NB4 (cell line): ENCODE results near the gene CHST15.

Source experiments
- DNase-seq: peaks from one replicate; pipeline ENCODE4 v3.0.0; 2010; ENCODE audit warnings: low read depth
- H3K4me3 ChIP-seq: one replicate; pipeline ENCODE4 v1.5.1; 2011; ENCODE audit warnings: mild to moderate bottlenecking, low read depth, low read length, moderate library complexity
- MAX ChIP-seq: IDR thresholded peaks from 2 replicates; pipeline ENCODE4 v1.6.1; 2011; ENCODE audit warnings: low read depth, low read length
- MYC ChIP-seq: IDR thresholded peaks from 2 replicates; pipeline ENCODE4 v1.6.1; 2011; ENCODE audit warnings: low read depth, low read length
- POLR2A ChIP-seq: IDR thresholded peaks from 2 replicates; pipeline ENCODE4 v1.6.1; 2011; ENCODE audit warnings: mild to moderate bottlenecking; ENCODE audit not compliant: insufficient read length; ENCODE audit errors: extremely low read depth
- TF ChIP-seq, protein P1 (sequence below): IDR thresholded peaks from one replicate; pipeline ENCODE4 v1.5.1; 2012; ENCODE audit warnings: low read depth, low read length

The CHST15 gene

DNA sequence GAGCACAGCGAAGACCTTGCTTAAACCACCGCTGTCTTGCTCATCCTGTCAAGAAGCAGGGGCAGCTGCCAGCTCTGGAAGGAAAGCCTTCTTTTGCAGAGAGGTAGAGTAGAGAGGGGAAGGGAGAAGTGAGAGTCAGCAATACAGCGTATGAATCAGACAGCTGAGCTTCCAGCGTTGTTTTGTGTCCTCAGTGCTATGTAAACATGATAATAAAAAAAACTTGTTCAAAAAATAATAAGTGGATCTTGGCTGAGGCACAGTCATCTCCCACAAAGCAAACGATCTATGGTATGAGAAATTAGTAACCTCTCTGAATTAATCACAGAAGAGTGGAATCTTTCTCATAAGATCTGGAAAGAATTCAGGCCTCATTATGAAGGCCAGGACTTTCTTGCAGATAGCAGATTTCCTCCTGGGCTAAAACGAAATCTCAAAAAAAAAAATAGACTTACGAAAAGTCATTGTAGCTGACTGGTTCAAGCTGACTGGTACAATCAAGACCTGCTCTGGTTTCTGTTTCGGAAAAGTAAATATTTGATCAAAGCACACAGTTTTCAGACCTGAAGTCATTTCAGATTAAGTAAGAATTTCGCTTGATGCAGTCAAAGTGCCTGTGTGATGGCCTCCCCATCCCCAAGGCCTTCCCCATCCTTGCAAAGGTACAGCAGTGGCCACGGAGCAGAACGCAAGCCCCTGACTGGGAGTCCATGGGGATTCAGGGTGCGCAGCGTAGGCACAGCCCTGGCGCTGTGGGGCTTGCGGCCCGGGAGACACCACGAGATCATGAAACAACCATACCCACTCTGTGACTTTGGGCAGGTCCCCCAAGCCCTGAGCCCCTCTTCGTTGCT, 29.4 kb downstream of the CHST15 start:
- TF ChIP-seq MAX (no peak), MYC (no peak), POLR2A (no peak)
- TF ChIP-seq, protein P1, sequence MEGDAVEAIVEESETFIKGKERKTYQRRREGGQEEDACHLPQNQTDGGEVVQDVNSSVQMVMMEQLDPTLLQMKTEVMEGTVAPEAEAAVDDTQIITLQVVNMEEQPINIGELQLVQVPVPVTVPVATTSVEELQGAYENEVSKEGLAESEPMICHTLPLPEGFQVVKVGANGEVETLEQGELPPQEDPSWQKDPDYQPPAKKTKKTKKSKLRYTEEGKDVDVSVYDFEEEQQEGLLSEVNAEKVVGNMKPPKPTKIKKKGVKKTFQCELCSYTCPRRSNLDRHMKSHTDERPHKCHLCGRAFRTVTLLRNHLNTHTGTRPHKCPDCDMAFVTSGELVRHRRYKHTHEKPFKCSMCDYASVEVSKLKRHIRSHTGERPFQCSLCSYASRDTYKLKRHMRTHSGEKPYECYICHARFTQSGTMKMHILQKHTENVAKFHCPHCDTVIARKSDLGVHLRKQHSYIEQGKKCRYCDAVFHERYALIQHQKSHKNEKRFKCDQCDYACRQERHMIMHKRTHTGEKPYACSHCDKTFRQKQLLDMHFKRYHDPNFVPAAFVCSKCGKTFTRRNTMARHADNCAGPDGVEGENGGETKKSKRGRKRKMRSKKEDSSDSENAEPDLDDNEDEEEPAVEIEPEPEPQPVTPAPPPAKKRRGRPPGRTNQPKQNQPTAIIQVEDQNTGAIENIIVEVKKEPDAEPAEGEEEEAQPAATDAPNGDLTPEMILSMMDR, result no peak
- DNase-seq, result no peak
- no peak overlapping the region for H3K4me3 ChIP-seq

DNA sequence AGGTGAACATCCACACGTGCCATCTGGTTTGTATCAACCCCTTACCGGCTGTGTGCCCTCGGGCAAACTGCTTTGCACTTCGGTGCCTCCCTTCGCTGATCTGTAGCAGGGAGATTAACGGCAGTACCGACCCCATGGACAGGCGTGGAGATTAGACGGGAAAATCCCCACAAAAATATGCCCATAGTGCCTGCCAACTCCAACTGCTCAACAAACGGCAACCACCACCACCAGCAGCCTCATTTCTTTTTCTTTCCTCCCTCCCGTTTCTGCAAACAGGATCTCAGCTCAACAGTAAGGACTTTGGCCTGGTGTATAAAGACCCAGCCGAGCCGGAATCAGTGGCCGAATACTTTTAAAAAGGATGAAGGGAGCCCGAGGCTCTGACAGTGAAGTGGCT, 31.0 kb downstream of the CHST15 start:
- TF ChIP-seq, protein P1, result no peak
- TF ChIP-seq POLR2A, result no peak
- TF ChIP-seq MAX, result no peak
- TF ChIP-seq MYC, result no peak
- DNase-seq, result no peak
- H3K4me3 ChIP-seq, result no peak overlapping the region

- no peak overlapping the region for H3K4me3 ChIP-seq
- TF ChIP-seq MYC (no peak), POLR2A (no peak), MAX (no peak)
- TF ChIP-seq, protein P1, result no peak
- DNase-seq, result no peak
Observed at GRCh38 chr10:124061030-124061429, 32.4 kb downstream of the CHST15 start.

GRCh38 chr10:124060148-124060720, 33.2 kb downstream of the CHST15 start:
- DNase-seq, result no peak
- no peak overlapping the region for H3K4me3 ChIP-seq
- no peak for TF ChIP-seq MAX
- TF ChIP-seq MYC, result no peak
- TF ChIP-seq, protein P1, result no peak
- TF ChIP-seq POLR2A, result no peak

GRCh38 chr10:124059551-124059950, 33.8 kb downstream of the CHST15 start:
- no peak overlapping the region for H3K4me3 ChIP-seq
- TF ChIP-seq MAX, result no peak
- no peak for TF ChIP-seq POLR2A
- TF ChIP-seq MYC, result no peak
- TF ChIP-seq, protein P1, result no peak
- DNase-seq, result no peak
